Sigmoid colon (tissue), 7 donors: ENCODE results near the gene TNFAIP8L3. TPM values are rescaled to one million over a fixed set of nuclear protein-coding genes. Genes with fewer than 3 reads are reported as not detected.
"Not testable (repeated sequence)": the region's sequence is repeated elsewhere in the genome, so short reads cannot be mapped to it uniquely, and the experiment has no call there.

Experiments
- DNase-seq: peaks from one replicate; pipeline ENCODE4 v3.0.0-alpha.2; 2019
- H3K27ac ChIP-seq, 4 donors: fragments of 200-600 bp; sonication (generic); one replicate each; pipeline ENCODE4 v1.5.1; 2016 to 2019; ENCODE audit warnings: mild to moderate bottlenecking in 1 of 4
- H3K27me3 ChIP-seq, 3 donors: fragments of 200-600 bp; sonication (generic); one replicate each; pipeline ENCODE4 v1.5.1; 2019; ENCODE audit warnings: mild to moderate bottlenecking in 1 of 3
- H3K36me3 ChIP-seq, 4 donors: fragments of 200-600 bp; sonication (generic); one replicate each; pipeline ENCODE4 v1.5.1; 2016 to 2019
- H3K4me1 ChIP-seq, 4 donors: fragments of 200-600 bp; sonication (generic); one replicate each; pipeline ENCODE4 v1.5.1; 2017 to 2019
- H3K4me3 ChIP-seq, 4 donors: fragments of 200-600 bp; sonication (generic); one replicate each; pipeline ENCODE4 v1.5.1; 2017 to 2019; ENCODE audit warnings: mild to moderate bottlenecking in 2 of 4, moderate library complexity in 1 of 4
- H3K9me3 ChIP-seq, 4 donors: fragments of 200-600 bp in 3 of 4; sonication (generic) in 3 of 4; one replicate each; pipeline versions ENCODE4 v1.5.1 to v1.6.1; 2013 to 2019
- CTCF ChIP-seq, 4 experiments: fragments of 450-650 bp in 3 of 4; fragments of 200-600 bp in 1 of 4; IDR thresholded peaks; one replicate each; pipeline ENCODE4 v1.5.1; 2016 to 2019; ENCODE audit warnings: antibody characterized with exemption in 4 of 4, mild to moderate bottlenecking in 3 of 4, moderate library complexity in 2 of 4
- EP300 ChIP-seq, 4 donors: sonication (generic); formaldehyde crosslinking; IDR thresholded peaks; one replicate each; pipeline ENCODE4 v1.6.1; 2017; ENCODE audit warnings: antibody characterized with exemption in 4 of 4
- POLR2A ChIP-seq, 2 donors: fragments of 450-650 bp; IDR thresholded peaks; one replicate each; pipeline ENCODE4 v1.6.1; 2016; ENCODE audit warnings: antibody characterized with exemption in 2 of 2, mild to moderate bottlenecking in 2 of 2, moderate library complexity in 2 of 2
- POLR2AphosphoS5 ChIP-seq, 4 donors: sonication (generic); formaldehyde crosslinking; IDR thresholded peaks; one replicate each; pipeline ENCODE4 v1.6.1; 2017; ENCODE audit warnings: antibody characterized with exemption in 4 of 4
- WGBS, 2 donors: extraction: QIAGEN DNeasy Blood & Tissue Kit; methylation state at CpG; one replicate each; pipeline ENCODE4 v1.1.7; 2013; 5-methylcytosine and 5-hydroxymethylcytosine counted together
- intact Hi-C: fragments of 100-400 bp; cut with DNase I; formaldehyde crosslinking; loops from one replicate; pipeline ENCODE4 v1.15.1; 2023
- polyA plus RNA-seq, 3 donors: library from polyadenylated mRNA; stranded (reverse); fragments of 200-250 nt; gene quantifications; one replicate each; pipeline ENCODE4 v1.2.3, GENCODE V29; 2013
- total RNA-seq, 4 donors: library from RNA; depleted of rRNA; stranded (reverse); fragments of >200 nt; gene quantifications; one replicate each; pipeline ENCODE4 v1.1.0, GENCODE V29; 2016
- donor health status: healthy with polysubstance abuse.
- donor health status: Bipolar disorder and iron deficiency.
- donor health status: healthy.

Gene TNFAIP8L3
- total and polyA plus RNA-seq, 7 donors: 6.1 to 13.5 (median 9.2) TPM

GRCh38 chr15:51128701-51129100, 34.0 kb upstream of the TNFAIP8L3 start:
- H3K9me3 ChIP-seq: no peaks in the 10 kb centered on the region
- WGBS, 2 donors: 53 to 78% methylated on average over 2 of the region's 2 CpGs
- no peaks in the 10 kb centered on the region for H3K36me3 ChIP-seq
- H3K4me1 ChIP-seq: peaks cover 0 to 4% (median 0%) of the 10 kb centered on the region in 4 donors
- no peak for DNase-seq
- no peaks in the 10 kb centered on the region for H3K27me3 ChIP-seq
- intact Hi-C loops: no loop called here
- H3K4me3 ChIP-seq: no peak overlapping the region
- TF ChIP-seq CTCF (IDR thresholded peaks at IDR 0.05) (no peak), POLR2A (IDR thresholded peaks at IDR 0.05) (no peak), EP300 (IDR thresholded peaks at IDR 0.05) (no peak)
- no peak overlapping the region for H3K27ac ChIP-seq

- Histone ChIP-seq H3K4me1 (peaks cover 0 to 4% (median 0%) of the 10 kb centered on the region in 4 donors), H3K9me3 (peaks cover 0 to 2% (median 0%) of the 10 kb centered on the region in 4 donors), H3K27me3 (no peaks in the 10 kb centered on the region), H3K27ac (no peak overlapping the region), H3K4me3 (no peak overlapping the region), H3K36me3 (no peaks in the 10 kb centered on the region)
- intact Hi-C loops: no loop called here
- no peak for DNase-seq
- TF ChIP-seq CTCF (IDR thresholded peaks at IDR 0.05) (no peak), POLR2A (IDR thresholded peaks at IDR 0.05) (no peak), EP300 (IDR thresholded peaks at IDR 0.05) (no peak), POLR2AphosphoS5 (IDR thresholded peaks at IDR 0.05) (no peak)
- 55 to 87% methylated on average over 3 of the region's 3 CpGs for WGBS, 2 donors
These were observed 32.1 kb upstream of the TNFAIP8L3 start for GRCh38 chr15:51126842-51127241.

GRCh38 chr15:51123002-51123401, 28.3 kb upstream of the TNFAIP8L3 start:
- H3K27ac ChIP-seq, H3K4me3 ChIP-seq, H3K4me1 ChIP-seq, intact Hi-C loops, H3K27me3 ChIP-seq, DNase-seq, H3K36me3 ChIP-seq, H3K9me3 ChIP-seq: not testable (repeated sequence)

GRCh38 chr15:51121631-51122225, 27.0 kb upstream of the TNFAIP8L3 start:
- Histone ChIP-seq H3K27me3 (no peaks in the 10 kb centered on the region), H3K4me1 (peaks cover 0 to 5% (median 2%) of the 10 kb centered on the region in 4 donors), H3K27ac (peak overlapping the region in 2 of 4 donors; percentile 19 to 29), H3K9me3 (peaks cover 0 to 2% (median 0%) of the 10 kb centered on the region in 4 donors), H3K36me3 (no peaks in the 10 kb centered on the region), H3K4me3 (no peak overlapping the region)
- intact Hi-C loops: no loop called here
- 98% methylated on average over 1 of the region's 1 CpG for WGBS, 2 donors
- no peak for DNase-seq
- TF ChIP-seq POLR2AphosphoS5 (IDR thresholded peaks at IDR 0.05) (no peak), EP300 (IDR thresholded peaks at IDR 0.05) (no peak), POLR2A (IDR thresholded peaks at IDR 0.05) (no peak), CTCF (IDR thresholded peaks at IDR 0.05) (no peak)

- TF ChIP-seq EP300 (IDR thresholded peaks at IDR 0.05) (no peak), POLR2AphosphoS5 (IDR thresholded peaks at IDR 0.05) (peak in 1 of 4 donors; percentile 33)
- 55 to 79% methylated on average over 2 of the region's 2 CpGs for WGBS, 2 donors
- Histone ChIP-seq H3K36me3 (no peaks in the 10 kb centered on the region), H3K27me3 (no peaks in the 10 kb centered on the region), H3K4me3 (no peak overlapping the region), H3K4me1 (peaks cover 0 to 5% (median 2%) of the 10 kb centered on the region in 4 donors), H3K27ac (peak overlapping the region in 2 of 4 donors; percentile 19 to 29), H3K9me3 (peaks cover 0 to 2% (median 0%) of the 10 kb centered on the region in 4 donors)
- intact Hi-C loops: no loop called here
- no peak for DNase-seq
These were observed 26.4 kb upstream of the TNFAIP8L3 start for GRCh38 chr15:51121118-51121517.

- intact Hi-C loops: no loop called here
- peaks cover 0 to 2% (median 0%) of the 10 kb centered on the region in 4 donors for H3K9me3 ChIP-seq
- no peak overlapping the region for H3K4me3 ChIP-seq
- H3K27ac ChIP-seq: no peak overlapping the region
- whole genome bisulfite sequencing, 2 donors: 57 to 59% methylated on average over 3 of the region's 3 CpGs
- DNase-seq: no peak
- no peak for TF ChIP-seq EP300 (IDR thresholded peaks at IDR 0.05)
- TF ChIP-seq POLR2A (IDR thresholded peaks at IDR 0.05): no peak
- TF ChIP-seq POLR2AphosphoS5 (IDR thresholded peaks at IDR 0.05): no peak
- TF ChIP-seq CTCF (IDR thresholded peaks at IDR 0.05): no peak
- peaks cover 0 to 5% (median 0%) of the 10 kb centered on the region in 4 donors for H3K4me1 ChIP-seq
- H3K36me3 ChIP-seq: no peaks in the 10 kb centered on the region
- no peaks in the 10 kb centered on the region for H3K27me3 ChIP-seq
These were observed 24.4 kb upstream of the TNFAIP8L3 start for GRCh38 chr15:51119120-51119519.
